ENCODE measurements around the gene CCN2. TPM values are rescaled to one million over a fixed set of nuclear protein-coding genes. Genes with fewer than 3 reads are reported as not detected.
"Not testable (repeated sequence)": the region's sequence is repeated elsewhere in the genome, so short reads cannot be mapped to it uniquely, and the experiment has no call there.

Gene CCN2
- polyA plus RNA-seq, 1 experiment, result 326 TPM

DNA sequence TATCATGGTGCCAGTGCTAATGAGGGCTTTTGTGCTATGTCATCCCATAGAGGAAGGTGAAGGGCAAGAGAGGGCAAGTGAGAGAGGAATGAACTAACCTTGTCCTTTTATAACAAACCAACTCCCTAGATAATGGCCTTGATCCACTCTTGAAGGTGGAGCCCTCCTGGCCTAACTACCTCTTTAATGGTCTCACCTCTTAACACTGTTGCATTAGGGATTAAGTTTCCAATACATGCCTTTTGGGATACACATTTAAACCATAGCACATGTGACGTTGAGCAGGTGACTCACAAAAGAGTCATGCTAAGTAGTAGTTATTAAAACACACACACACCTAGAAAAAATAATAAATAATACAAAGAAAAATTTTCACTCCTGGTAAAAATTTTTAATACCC is 36.9 kb downstream of the CCN2 start:
- CTCF ChIA-PET, result interaction anchor here (1.0 to 7.6 kb wide), 19 partner anchors 10 to 570 kb away, joined by 3 to 144 read pairs (median 7); partner anchors contain the start of gene ENPP1
- Histone ChIP-seq H3K4me3 (ENCODE audit: low read depth, low read length) (no peak overlapping the region), H3K36me3 (ENCODE audit: control insufficient read depth, insufficient read depth, low read length) (no peaks in the 10 kb centered on the region), H3K27me3 (ENCODE audit: control insufficient read depth, insufficient read depth, low read length) (no peaks in the 10 kb centered on the region)
- TF ChIP-seq, protein P1, sequence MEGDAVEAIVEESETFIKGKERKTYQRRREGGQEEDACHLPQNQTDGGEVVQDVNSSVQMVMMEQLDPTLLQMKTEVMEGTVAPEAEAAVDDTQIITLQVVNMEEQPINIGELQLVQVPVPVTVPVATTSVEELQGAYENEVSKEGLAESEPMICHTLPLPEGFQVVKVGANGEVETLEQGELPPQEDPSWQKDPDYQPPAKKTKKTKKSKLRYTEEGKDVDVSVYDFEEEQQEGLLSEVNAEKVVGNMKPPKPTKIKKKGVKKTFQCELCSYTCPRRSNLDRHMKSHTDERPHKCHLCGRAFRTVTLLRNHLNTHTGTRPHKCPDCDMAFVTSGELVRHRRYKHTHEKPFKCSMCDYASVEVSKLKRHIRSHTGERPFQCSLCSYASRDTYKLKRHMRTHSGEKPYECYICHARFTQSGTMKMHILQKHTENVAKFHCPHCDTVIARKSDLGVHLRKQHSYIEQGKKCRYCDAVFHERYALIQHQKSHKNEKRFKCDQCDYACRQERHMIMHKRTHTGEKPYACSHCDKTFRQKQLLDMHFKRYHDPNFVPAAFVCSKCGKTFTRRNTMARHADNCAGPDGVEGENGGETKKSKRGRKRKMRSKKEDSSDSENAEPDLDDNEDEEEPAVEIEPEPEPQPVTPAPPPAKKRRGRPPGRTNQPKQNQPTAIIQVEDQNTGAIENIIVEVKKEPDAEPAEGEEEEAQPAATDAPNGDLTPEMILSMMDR (IDR thresholded peaks at IDR 0.05; ENCODE audit: insufficient read depth, low read depth, low read length), result no peak
- POLR2A ChIA-PET, result no interaction called here
- no peak for DNase-seq (ENCODE audit: low read depth)

DNA sequence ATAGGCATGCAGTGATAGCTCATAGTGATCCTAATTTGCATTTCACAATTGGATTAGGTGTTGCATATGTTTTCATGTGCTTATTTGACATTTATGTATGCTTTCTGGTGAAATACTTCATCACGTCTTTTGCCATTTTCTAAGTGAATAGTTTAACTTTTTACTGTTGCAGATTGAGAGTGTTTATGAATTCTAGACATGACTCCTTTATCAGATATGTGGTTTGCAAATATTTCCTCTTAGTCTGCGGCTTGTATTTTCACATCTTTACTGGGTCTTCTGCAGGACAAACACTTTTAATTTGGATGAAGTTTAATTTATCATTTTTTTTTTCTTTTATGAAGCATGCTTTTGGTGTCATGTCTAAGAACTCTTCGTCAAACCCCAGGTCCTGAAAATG is 39.2 kb downstream of the CCN2 start:
- no peaks in the 10 kb centered on the region for H3K27me3 ChIP-seq (ENCODE audit: control insufficient read depth, insufficient read depth, low read length)
- no peak for DNase-seq (ENCODE audit: low read depth)
- no peak overlapping the region for H3K4me3 ChIP-seq (ENCODE audit: low read depth, low read length)
- no peaks in the 10 kb centered on the region for H3K36me3 ChIP-seq (ENCODE audit: control insufficient read depth, insufficient read depth, low read length)
- TF ChIP-seq, protein P1 (IDR thresholded peaks at IDR 0.05; ENCODE audit: insufficient read depth, low read depth, low read length), result no peak
- ChIA-PET POLR2A (no interaction called here), CTCF (interaction anchor here (1.6 to 7.6 kb wide), 2 partner anchors 217 to 347 kb away, joined by 7 to 144 read pairs; no protein-coding TSS in a partner anchor)

DNA sequence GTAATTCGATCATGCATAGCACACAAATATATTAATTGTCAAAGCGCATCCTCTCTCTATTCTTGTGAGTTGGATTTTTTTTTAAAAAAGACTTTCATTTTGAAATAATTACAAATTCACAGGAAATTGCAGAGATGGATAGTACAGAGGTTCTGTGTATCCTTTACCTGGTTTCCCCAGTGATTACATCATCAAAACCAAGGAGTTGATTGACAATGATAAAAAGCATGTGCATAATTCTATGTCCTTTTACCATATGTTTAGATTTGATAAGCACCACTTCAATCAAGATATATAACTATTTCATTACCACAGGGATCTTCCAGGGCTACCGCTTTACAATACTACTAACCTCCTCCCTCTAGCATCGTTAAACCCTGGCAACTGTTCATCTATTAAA is 40.2 kb downstream of the CCN2 start:
- Histone ChIP-seq H3K4me3 (ENCODE audit: low read depth, low read length) (no peak overlapping the region), H3K27me3 (ENCODE audit: control insufficient read depth, insufficient read depth, low read length) (no peaks in the 10 kb centered on the region), H3K36me3 (ENCODE audit: control insufficient read depth, insufficient read depth, low read length) (no peaks in the 10 kb centered on the region)
- DNase-seq (ENCODE audit: low read depth), result no peak
- TF ChIP-seq, protein P1 (IDR thresholded peaks at IDR 0.05; ENCODE audit: insufficient read depth, low read depth, low read length), result no peak
- POLR2A ChIA-PET, result no interaction called here
- CTCF ChIA-PET, result interaction anchor here (0.7 to 7.6 kb wide), 10 partner anchors 18 to 348 kb away, joined by 3 to 144 read pairs (median 4); partner anchors contain the start of gene ENPP1

DNA sequence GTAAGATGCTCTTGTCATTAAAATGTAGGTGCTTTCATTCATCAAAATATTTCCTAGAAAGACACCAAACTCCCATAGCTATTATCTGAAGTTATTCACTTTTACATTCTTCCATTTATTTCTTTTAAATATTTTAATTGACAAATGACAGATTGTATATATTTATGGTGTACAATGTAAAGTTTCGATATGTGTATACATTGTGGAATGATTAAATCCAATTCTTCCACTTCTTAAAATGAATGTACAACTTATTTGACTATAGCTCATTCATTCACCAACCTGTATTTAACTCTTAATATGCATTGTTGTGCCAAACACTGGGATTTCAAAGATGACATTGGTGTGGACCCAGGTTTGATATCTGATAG is 41.0 kb downstream of the CCN2 start:
- Histone ChIP-seq H3K36me3 (ENCODE audit: control insufficient read depth, insufficient read depth, low read length) (no peaks in the 10 kb centered on the region), H3K27me3 (ENCODE audit: control insufficient read depth, insufficient read depth, low read length) (no peaks in the 10 kb centered on the region), H3K4me3 (ENCODE audit: low read depth, low read length) (no peak overlapping the region)
- CTCF ChIA-PET, result interaction anchor here (0.7 to 7.6 kb wide), 26 partner anchors 10 to 390 kb away, joined by 3 to 144 read pairs (median 4); partner anchors contain the start of gene ENPP1
- POLR2A ChIA-PET, result no interaction called here
- TF ChIP-seq, protein P1 (IDR thresholded peaks at IDR 0.05; ENCODE audit: insufficient read depth, low read depth, low read length), result no peak
- DNase-seq (ENCODE audit: low read depth), result no peak

DNA sequence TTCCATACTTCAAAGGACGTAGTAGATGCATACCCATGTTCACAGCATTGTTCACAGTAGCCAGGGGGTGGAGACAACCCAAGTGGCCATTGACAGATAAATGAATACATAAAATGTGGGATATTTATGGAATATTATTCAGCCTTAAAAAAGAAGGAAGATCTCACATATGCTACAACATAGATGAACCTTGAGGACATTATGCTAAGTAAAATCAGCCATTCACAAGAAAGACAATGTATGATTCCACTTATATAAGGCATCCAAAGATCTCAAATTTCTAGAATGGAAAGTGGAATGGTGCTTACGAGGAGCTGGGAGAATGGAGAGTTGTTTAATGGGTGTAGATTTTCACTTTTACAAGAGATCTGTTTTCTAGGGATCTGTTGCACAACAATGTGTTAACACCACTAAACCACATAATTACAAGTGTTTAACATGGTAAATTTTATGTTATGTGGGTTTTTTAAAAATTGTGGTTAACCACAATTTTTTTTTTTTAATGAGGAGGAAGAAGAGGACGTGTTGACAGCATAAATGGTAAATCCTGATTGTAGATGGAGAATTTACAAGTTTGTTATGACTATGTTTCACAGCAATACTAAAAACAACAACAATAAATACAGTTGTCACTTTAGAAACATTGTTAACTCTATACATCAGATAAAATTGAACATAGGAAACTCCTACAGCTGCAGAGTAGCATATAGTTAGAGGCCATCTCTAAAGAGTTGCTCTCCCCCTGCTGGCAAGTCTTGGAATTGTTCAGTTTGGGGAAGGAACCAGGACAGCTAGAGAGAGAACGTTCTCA is 41.6 kb downstream of the CCN2 start:
- Histone ChIP-seq H3K36me3 (ENCODE audit: control insufficient read depth, insufficient read depth, low read length) (no peaks in the 10 kb centered on the region), H3K4me3 (ENCODE audit: low read depth, low read length) (no peak overlapping the region), H3K27me3 (ENCODE audit: control insufficient read depth, insufficient read depth, low read length) (no peaks in the 10 kb centered on the region)
- ChIA-PET POLR2A (no interaction called here), CTCF (interaction anchor here (0.6 to 7.6 kb wide), 26 partner anchors 10 to 1746 kb away, joined by 3 to 144 read pairs (median 4); partner anchors contain the start of gene ENPP1)
- TF ChIP-seq, protein P1 (IDR thresholded peaks at IDR 0.05; ENCODE audit: insufficient read depth, low read depth, low read length), result peak; percentile 84
- no peak for DNase-seq (ENCODE audit: low read depth)

DNA sequence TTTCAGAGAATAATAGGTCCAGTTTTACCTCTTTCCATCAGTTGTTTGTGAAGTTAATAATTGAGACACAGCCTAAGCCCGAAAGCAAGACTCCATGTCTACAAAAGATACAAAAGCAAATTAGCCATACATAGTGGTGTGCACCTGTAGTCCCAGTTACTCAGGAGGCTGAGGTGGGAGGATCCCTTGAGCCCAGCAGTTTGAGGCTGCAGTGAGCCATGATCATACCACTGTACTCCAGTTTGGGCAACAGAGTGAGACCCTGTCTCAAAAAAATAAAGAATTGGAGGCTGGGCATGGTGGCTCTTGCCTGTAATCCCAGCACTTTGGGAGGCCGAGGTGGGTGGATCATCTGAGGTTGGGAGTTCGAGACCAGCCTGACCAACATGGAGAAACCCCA is 42.4 kb downstream of the CCN2 start:
- H3K36me3 ChIP-seq (ENCODE audit: control insufficient read depth, insufficient read depth, low read length); H3K27me3 ChIP-seq (ENCODE audit: control insufficient read depth, insufficient read depth, low read length); DNase-seq (ENCODE audit: low read depth); POLR2A ChIA-PET; H3K4me3 ChIP-seq (ENCODE audit: low read depth, low read length): not testable (repeated sequence)
- CTCF ChIA-PET, result interaction anchor here (1.5 to 3.6 kb wide), 2 partner anchors 9 to 213 kb away, joined by 4 to 41 read pairs; no protein-coding TSS in a partner anchor

DNA sequence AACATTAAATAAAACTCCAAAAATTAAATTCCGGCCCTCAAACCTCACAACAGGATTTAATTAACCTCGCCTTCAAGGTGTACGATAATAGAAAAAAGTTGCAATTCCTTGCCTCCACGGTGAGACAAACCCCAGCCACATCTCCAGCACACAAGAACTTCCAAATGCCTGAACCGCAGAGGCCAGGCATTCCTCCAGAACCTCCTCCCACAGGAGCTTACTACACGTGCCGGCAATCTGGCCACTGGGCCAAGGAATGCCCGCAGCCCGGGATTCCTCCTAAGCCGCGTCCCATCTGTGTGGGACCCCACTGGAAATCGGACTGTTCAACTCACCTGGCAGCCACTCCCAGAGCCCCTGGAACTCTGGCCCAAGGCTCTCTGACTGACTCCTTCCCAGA is 47.4 kb downstream of the CCN2 start:
- CTCF ChIA-PET; POLR2A ChIA-PET; H3K4me3 ChIP-seq (ENCODE audit: low read depth, low read length); H3K27me3 ChIP-seq (ENCODE audit: control insufficient read depth, insufficient read depth, low read length); H3K36me3 ChIP-seq (ENCODE audit: control insufficient read depth, insufficient read depth, low read length); DNase-seq (ENCODE audit: low read depth): not testable (repeated sequence)
